Loucy (cell line): ENCODE results near the gene ERICH6.
A peak's percentile ranks its signal among the peaks of the same experiment; 100 is the strongest.

Experiments used
- H2AFZ ChIP-seq: fragments of 200-600 bp; sonication (generic); 2 replicates; pipeline ENCODE4 v1.6.0; 2016; ENCODE audit warnings: antibody characterized with exemption, mild to moderate bottlenecking, low read length, moderate library complexity
- H3F3A ChIP-seq: fragments of 200-600 bp; 2 replicates; pipeline ENCODE4 v1.6.0; 2016; ENCODE audit warnings: antibody characterized with exemption, low read depth, mild to moderate bottlenecking
- H3K27me3 ChIP-seq: fragments of 200-600 bp; sonication (generic); 2 replicates; pipeline ENCODE4 v1.6.1; 2014; ENCODE audit warnings: low read length, mild to moderate bottlenecking; ENCODE audit not compliant: insufficient read depth, poor library complexity, severe bottlenecking
- H3K36me3 ChIP-seq: fragments of 200-600 bp; sonication (generic); 2 replicates; pipeline ENCODE4 v1.6.1; 2016; ENCODE audit warnings: low read length; ENCODE audit not compliant: insufficient read depth
- H3K4me1 ChIP-seq: fragments of 200-600 bp; sonication (generic); 2 replicates; pipeline ENCODE4 v1.5.1; 2014; ENCODE audit warnings: low read length, mild to moderate bottlenecking; ENCODE audit not compliant: insufficient read depth, poor library complexity, severe bottlenecking
- H3K4me2 ChIP-seq: fragments of 200-600 bp; sonication (generic); 2 replicates; pipeline ENCODE4 v1.6.0; 2014; ENCODE audit warnings: antibody characterized with exemption, low read length, low read depth, mild to moderate bottlenecking; ENCODE audit not compliant: poor library complexity, severe bottlenecking
- H3K4me3 ChIP-seq: fragments of 200-600 bp; sonication (generic); 2 replicates; pipeline ENCODE4 v1.5.1; 2014; ENCODE audit warnings: low read length, mild to moderate bottlenecking, mixed read lengths; ENCODE audit not compliant: poor library complexity, severe bottlenecking
- H3K79me2 ChIP-seq: fragments of 200-600 bp; sonication (generic); 2 replicates; pipeline ENCODE4 v1.6.1; 2014; ENCODE audit warnings: low read length; ENCODE audit not compliant: insufficient read depth
- H3K9ac ChIP-seq: fragments of 200-600 bp; sonication (generic); 2 replicates; pipeline ENCODE4 v1.6.0; 2014; ENCODE audit warnings: mild to moderate bottlenecking, low read depth, low read length, moderate library complexity; ENCODE audit not compliant: poor library complexity, severe bottlenecking
- H3K9me2 ChIP-seq: fragments of 200-600 bp; sonication (generic); replicated peaks from 2 replicates; pipeline ENCODE4 v1.6.1; 2016; ENCODE audit warnings: low read depth, low read length, mixed read lengths
- H3K9me3 ChIP-seq: fragments of 200-600 bp; sonication (generic); 2 replicates; pipeline ENCODE4 v1.6.1; 2014; ENCODE audit warnings: mild to moderate bottlenecking, antibody characterized with exemption, low read length, low read depth; ENCODE audit not compliant: insufficient read depth
- H4K20me1 ChIP-seq: fragments of 200-600 bp; sonication (generic); 2 replicates; pipeline ENCODE4 v1.6.0; 2014; ENCODE audit warnings: antibody characterized with exemption, low read length, mild to moderate bottlenecking; ENCODE audit not compliant: insufficient read depth, poor library complexity, severe bottlenecking
- CTCF ChIP-seq: fragments of 200-600 bp; sonication (generic); conservative IDR thresholded peaks from 2 replicates; pipeline ENCODE4 v1.5.1; 2014; ENCODE audit warnings: mild to moderate bottlenecking, antibody characterized with exemption, low read length
- EZH2phosphoT487 ChIP-seq: fragments of 200-600 bp; IDR thresholded peaks from 2 replicates; pipeline ENCODE4 v1.6.1; 2018; ENCODE audit warnings: antibody characterized with exemption, mild to moderate bottlenecking, moderate library complexity, borderline replicate concordance

Gene ERICH6

GRCh38 chr3:150733936-150734794 lies 30.4 kb upstream of the ERICH6 start:
- no peaks in the 10 kb centered on the region for H3F3A ChIP-seq
- no peaks in the 10 kb centered on the region for H4K20me1 ChIP-seq

GRCh38 chr3:150733373-150733935 lies 29.7 kb upstream of the ERICH6 start:
- Histone ChIP-seq H3F3A (no peaks in the 10 kb centered on the region), H3K27me3 (no peaks in the 10 kb centered on the region), H3K4me3 (no peak overlapping the region), H3K4me2 (peak overlapping the region; percentile 29), H3K79me2 (no peaks in the 10 kb centered on the region), H3K9me2 (no peaks in the 10 kb centered on the region), H3K4me1 (peaks cover 5% of the 10 kb centered on the region), H3K9me3 (no peaks in the 10 kb centered on the region), H3K36me3 (no peaks in the 10 kb centered on the region), H4K20me1 (no peaks in the 10 kb centered on the region), H2AFZ (no peak overlapping the region), H3K9ac (no peak overlapping the region)
- no peak for TF ChIP-seq CTCF
- no peak for TF ChIP-seq EZH2phosphoT487

More at GRCh38 chr3:150733936-150734794, 30.4 kb upstream of the ERICH6 start:
- Histone ChIP-seq H2AFZ (no peak overlapping the region), H3K36me3 (no peaks in the 10 kb centered on the region), H3K9me2 (no peaks in the 10 kb centered on the region), H3K9ac (no peak overlapping the region), H3K27me3 (no peaks in the 10 kb centered on the region), H3K79me2 (no peaks in the 10 kb centered on the region), H3K4me3 (no peak overlapping the region), H3K9me3 (no peaks in the 10 kb centered on the region), H3K4me1 (peaks cover 5% of the 10 kb centered on the region), H3K4me2 (no peak overlapping the region)
- TF ChIP-seq CTCF, result no peak
- TF ChIP-seq EZH2phosphoT487, result no peak

- Histone ChIP-seq H3F3A (no peaks in the 10 kb centered on the region), H4K20me1 (no peaks in the 10 kb centered on the region), H3K27me3 (no peaks in the 10 kb centered on the region), H3K4me3 (no peak overlapping the region), H3K9ac (no peak overlapping the region), H3K9me2 (no peaks in the 10 kb centered on the region), H3K4me1 (peaks cover 5% of the 10 kb centered on the region), H3K79me2 (no peaks in the 10 kb centered on the region), H3K4me2 (no peak overlapping the region), H3K9me3 (no peaks in the 10 kb centered on the region), H3K36me3 (no peaks in the 10 kb centered on the region), H2AFZ (no peak overlapping the region)
- no peak for TF ChIP-seq EZH2phosphoT487
Measured at GRCh38 chr3:150729682-150730360, 26.1 kb upstream of the ERICH6 start.
